A673 (cell line): ENCODE measurements around the gene PVALB. TPM values are rescaled to one million over a fixed set of nuclear protein-coding genes. Genes with fewer than 3 reads are reported as not detected.

Experiments used
- BruUV-seq: library from RNA; stranded (reverse); fragments of 400-500 nt; replicated peaks from 2 replicates; lab custom pipeline; 2021; lab: Mats Ljungman, UMichigan
- CTCF ChIA-PET: fragments of 300-600 bp; sonication (Branson Sonifier 250); formaldehyde crosslinking; loops from one replicate; lab custom pipeline; 2022; ENCODE audit warnings: antibody characterized with exemption; lab: Charles Lee
- POLR2A ChIA-PET: fragments of 300-600 bp; sonication (Branson Sonifier 250); formaldehyde crosslinking; loops from one replicate; lab custom pipeline; 2022; ENCODE audit warnings: antibody characterized with exemption; ENCODE audit not compliant: low non-redundant PET; lab: Charles Lee
- DNase-seq: peaks from one replicate; pipeline ENCODE4 v3.0.0-alpha.2; 2015; ENCODE audit warnings: low spot score
- H3K27ac ChIP-seq: fragments of 200-600 bp; sonication (generic); 2 replicates; pipeline ENCODE4 v1.5.1; 2016; ENCODE audit warnings: mixed run types, low read depth, mild to moderate bottlenecking, mixed read lengths, antibody characterized with exemption, low read length; ENCODE audit not compliant: poor library complexity, severe bottlenecking
- H3K27me3 ChIP-seq: fragments of 200-600 bp; sonication (generic); replicated peaks from 2 replicates; pipeline ENCODE4 v1.6.1; 2017; ENCODE audit warnings: mixed run types, low read depth, mild to moderate bottlenecking, mixed read lengths, antibody characterized with exemption, low read length; ENCODE audit not compliant: insufficient read depth, poor library complexity
- H3K36me3 ChIP-seq: fragments of 200-600 bp; sonication (generic); 2 replicates; pipeline ENCODE4 v1.6.1; 2016; ENCODE audit warnings: mixed run types, mild to moderate bottlenecking, mixed read lengths, antibody characterized with exemption, low read length; ENCODE audit not compliant: insufficient read depth, poor library complexity, severe bottlenecking
- H3K4me1 ChIP-seq: fragments of 200-600 bp; sonication (generic); 2 replicates; pipeline ENCODE4 v1.6.1; 2017; ENCODE audit warnings: mixed run types, mild to moderate bottlenecking, mixed read lengths, antibody characterized with exemption, low read length; ENCODE audit not compliant: insufficient read depth, poor library complexity, severe bottlenecking
- H3K4me3 ChIP-seq: fragments of 200-600 bp; sonication (generic); 2 replicates; pipeline ENCODE4 v1.5.1; 2016; ENCODE audit warnings: low read depth, mixed run types, mild to moderate bottlenecking, mixed read lengths, low read length; ENCODE audit not compliant: poor library complexity, severe bottlenecking
- H3K9me3 ChIP-seq: fragments of 200-600 bp; sonication (generic); 2 replicates; pipeline ENCODE4 v1.6.1; 2016; ENCODE audit warnings: mixed run types, low read depth, mild to moderate bottlenecking, mixed read lengths, antibody characterized with exemption, low read length; ENCODE audit not compliant: poor library complexity, severe bottlenecking
- CTCF ChIP-seq: fragments of 300-800, 200-600 bp; sonication (generic); conservative IDR thresholded peaks from 2 replicates; pipeline ENCODE4 v1.5.1; 2017; ENCODE audit warnings: low read depth, mild to moderate bottlenecking, antibody characterized with exemption, low read length, moderate library complexity, mixed read lengths
- EZH2 ChIP-seq: fragments of 200-600 bp; sonication (generic); IDR thresholded peaks from 2 replicates; pipeline ENCODE4 v1.6.1; 2017; ENCODE audit warnings: borderline replicate concordance, low read depth, mild to moderate bottlenecking, mixed read lengths, antibody characterized with exemption, low read length; ENCODE audit not compliant: poor library complexity, severe bottlenecking
- intact Hi-C: fragments of 100-400 bp; cut with micrococcal nuclease; formaldehyde crosslinking; loops from one replicate; pipeline ENCODE4 v1.10.0; 2022; ENCODE audit not compliant: unreplicated experiment
- total RNA-seq: library from RNA; stranded (reverse); gene quantifications from 2 replicates; pipeline ENCODE4 v1.2.3, GENCODE V29; 2021

The PVALB gene
- total RNA-seq, 1 experiment from 2014 or later = not detected

GRCh38 chr22:36833073-36833472 lies 16.2 kb upstream of the PVALB start:
- no TSS peak for BruUV-seq
- H3K36me3 ChIP-seq = no peaks in the 10 kb centered on the region
- ChIA-PET CTCF (interaction anchor here (0.6 to 1.0 kb wide), 2 partner anchors 23 to 57 kb away, joined by 3 to 5 read pairs; partner anchors contain the start of gene IFT27), POLR2A (no interaction called here)
- no peaks in the 10 kb centered on the region for H3K4me1 ChIP-seq
- peaks cover 8% of the 10 kb centered on the region for H3K27me3 ChIP-seq
- H3K4me3 ChIP-seq = no peak overlapping the region
- TF ChIP-seq CTCF = no peak
- TF ChIP-seq EZH2 = no peak
- DNase-seq = no peak
- intact Hi-C loops = no loop called here
- H3K9me3 ChIP-seq = no peaks in the 10 kb centered on the region
- no peak overlapping the region for H3K27ac ChIP-seq

- no TSS peak for BruUV-seq
- POLR2A ChIA-PET = no interaction called here
- CTCF ChIA-PET = no interaction called here
These were observed 14.9 kb upstream of the PVALB start for GRCh38 chr22:36831717-36832116.

GRCh38 chr22:36831206-36831605 lies 14.4 kb upstream of the PVALB start:
- H3K4me3 ChIP-seq = no peak overlapping the region
- H3K27ac ChIP-seq = no peak overlapping the region
- intact Hi-C loops = no loop called here
- H3K36me3 ChIP-seq = no peaks in the 10 kb centered on the region
- POLR2A ChIA-PET = no interaction called here
- H3K9me3 ChIP-seq = no peaks in the 10 kb centered on the region
- no peak for DNase-seq
- CTCF ChIA-PET = no interaction called here
- BruUV-seq = no TSS peak
- peaks cover 8% of the 10 kb centered on the region for H3K27me3 ChIP-seq
- TF ChIP-seq EZH2 (no peak), CTCF (no peak)
- no peaks in the 10 kb centered on the region for H3K4me1 ChIP-seq

More at GRCh38 chr22:36831717-36832116, 14.9 kb upstream of the PVALB start:
- no peak overlapping the region for H3K4me3 ChIP-seq
- no peaks in the 10 kb centered on the region for H3K36me3 ChIP-seq
- H3K27ac ChIP-seq = no peak overlapping the region
- peaks cover 8% of the 10 kb centered on the region for H3K27me3 ChIP-seq
- DNase-seq = no peak
- no peaks in the 10 kb centered on the region for H3K9me3 ChIP-seq
- intact Hi-C loops = no loop called here
- TF ChIP-seq CTCF (no peak), EZH2 (no peak)
- H3K4me1 ChIP-seq = no peaks in the 10 kb centered on the region
